GM18505 (cell line): Measurements from ENCODE around the gene MOB3A.

Experiments
- ATAC-seq: cut with Tn5 transposase; IDR thresholded peaks from one replicate; pipeline ENCODE4 v1.9.1; 2021; ENCODE audit not compliant: unreplicated experiment
- POLR2A ChIP-seq: IDR thresholded peaks from 4 replicates; pipeline ENCODE4 v1.6.1; 2011; ENCODE audit warnings: borderline replicate concordance; ENCODE audit not compliant: insufficient read depth, insufficient read length; ENCODE audit errors: extremely low read depth

Gene MOB3A

DNA sequence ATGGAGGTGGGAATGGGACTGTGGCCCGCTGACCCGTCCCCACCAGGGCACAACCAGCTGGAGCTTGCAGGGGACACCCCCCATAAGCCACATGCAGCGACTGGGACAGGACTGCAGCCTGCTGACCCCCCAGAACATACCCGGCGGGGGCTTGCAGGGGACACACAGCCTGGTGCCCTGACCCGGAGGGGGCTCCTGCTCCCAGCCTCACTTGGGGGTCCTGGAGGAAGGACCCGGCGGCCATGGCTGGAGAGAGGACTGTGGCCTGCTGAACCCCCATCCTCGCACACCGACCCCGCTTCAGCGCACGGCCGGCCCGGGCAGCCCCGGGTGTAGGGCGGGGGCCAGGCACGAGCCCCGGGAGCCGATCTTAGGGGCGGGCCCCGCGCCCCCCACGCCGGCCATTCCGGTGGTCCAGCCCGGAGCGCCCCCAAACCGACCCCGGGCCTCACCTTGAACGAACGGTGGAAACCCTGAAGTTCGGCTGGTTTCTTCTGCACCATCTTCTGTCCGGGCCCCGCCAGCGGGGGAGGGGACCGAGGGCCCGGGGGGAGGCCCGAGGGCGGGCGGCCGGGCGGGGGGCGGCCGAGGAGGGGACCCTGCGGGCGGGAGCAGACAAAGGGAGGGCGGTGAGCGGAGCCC is 45.7 kb downstream of the MOB3A start:
- peak; percentile 3 for ATAC-seq
- no peak for TF ChIP-seq POLR2A

DNA sequence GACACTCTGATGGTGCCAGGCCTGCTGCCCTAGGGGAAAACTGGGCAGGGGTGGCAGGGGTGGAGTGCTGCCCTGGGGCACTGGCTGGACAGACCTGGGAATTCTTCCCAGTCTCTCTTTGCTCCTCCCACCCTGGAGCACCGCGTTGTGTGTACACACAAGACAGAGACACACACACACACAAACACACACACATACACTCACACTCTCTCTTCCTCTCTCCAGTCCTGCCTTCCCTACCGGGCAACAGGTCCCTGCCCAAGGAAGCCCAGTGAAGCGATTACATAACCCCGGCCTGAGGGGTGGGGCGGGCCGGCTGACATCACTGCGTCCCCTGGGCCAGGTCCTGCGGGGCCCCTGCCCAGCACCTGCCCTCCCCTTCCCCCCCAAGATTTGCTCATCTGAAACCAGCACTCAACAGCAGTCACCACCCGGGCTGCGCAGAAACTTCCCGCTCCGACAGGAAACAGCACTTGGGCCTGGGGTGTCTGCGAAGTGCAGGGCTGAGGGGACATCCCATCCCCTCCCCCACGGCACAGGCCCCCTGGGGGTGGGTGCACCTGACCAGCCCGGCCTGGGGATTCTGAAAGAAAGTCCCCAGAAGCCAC is 46.3 kb downstream of the MOB3A start:
- ATAC-seq = no peak
- no peak for TF ChIP-seq POLR2A

DNA sequence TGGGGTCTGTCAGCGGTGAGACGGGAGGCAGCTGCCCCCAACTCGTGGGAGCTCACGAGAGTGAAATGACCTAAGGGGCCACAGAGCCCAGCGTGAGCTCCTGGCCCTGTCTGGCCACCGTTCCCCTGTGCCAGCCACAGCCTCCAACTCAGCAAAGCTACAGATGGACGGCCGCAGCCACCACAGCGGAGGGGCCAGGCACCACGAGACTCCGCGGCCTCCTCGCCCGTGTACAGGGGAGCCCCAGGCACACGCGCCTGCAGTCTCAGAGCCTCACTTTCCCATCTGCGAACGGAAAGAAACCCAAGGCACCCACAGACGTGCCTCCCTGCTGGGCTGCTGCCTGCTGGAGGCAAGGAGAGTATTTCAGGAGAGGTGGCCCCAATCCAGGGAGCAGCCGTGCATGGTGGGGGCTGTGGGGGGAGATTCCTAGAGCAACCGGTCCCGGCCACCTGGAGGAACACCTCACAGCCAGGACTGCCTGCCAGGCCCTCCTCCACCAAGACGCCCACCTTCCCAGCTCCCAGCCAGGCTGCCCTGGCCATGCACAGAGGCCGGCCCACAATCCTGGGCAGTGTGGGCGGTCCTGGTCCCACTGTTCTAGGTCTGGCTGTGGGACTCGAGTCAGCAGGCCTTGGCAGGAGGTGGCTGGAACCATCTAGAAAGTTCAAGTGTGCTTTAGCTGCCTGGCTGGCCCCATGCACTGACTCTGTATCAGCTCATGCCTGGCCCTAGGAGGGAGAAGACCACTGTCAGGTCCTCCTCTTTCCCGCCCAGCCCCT is 47.0 kb downstream of the MOB3A start:
- no peak for TF ChIP-seq POLR2A

DNA sequence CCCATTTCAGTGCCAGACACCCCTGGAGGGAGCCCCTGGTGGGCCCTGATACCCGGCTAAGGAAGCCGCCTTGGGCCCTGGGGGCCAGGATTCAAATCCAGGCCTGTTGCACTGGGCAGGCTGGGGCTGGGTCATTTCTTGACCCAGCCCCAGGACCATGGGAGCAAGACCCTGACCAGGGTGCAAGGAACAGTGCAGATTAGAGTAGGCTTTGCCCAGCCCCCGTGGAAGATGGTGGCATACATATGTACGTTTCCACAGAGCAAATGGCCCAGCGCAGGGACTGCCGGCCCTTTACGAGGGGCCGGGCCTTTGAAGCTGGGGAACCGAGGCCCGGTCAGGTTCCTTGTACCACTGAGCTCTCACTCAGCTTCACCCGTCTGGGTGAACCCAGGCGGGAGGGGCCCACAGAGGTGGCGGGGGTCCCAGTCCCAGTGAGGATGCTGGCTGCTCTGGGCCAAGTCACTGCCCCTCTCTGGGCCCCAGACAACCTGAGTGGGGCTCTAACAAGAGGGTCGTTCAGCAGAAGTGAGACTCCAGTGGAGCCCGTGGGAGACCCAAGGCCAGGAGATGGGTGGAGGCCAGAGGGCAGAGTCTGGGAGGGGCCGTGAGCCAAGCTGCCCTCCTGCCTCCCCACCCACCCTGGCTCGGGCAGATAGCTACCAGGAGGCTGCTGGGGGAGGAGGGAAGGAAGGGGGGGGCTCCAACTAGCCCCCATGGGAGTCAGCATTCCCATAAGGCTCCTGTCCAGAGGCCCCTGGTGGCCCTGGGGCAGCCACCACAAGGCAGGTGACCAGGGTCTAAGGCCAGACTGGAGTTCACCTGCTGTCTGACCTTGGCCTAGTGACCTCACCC is 47.8 kb downstream of the MOB3A start:
- TF ChIP-seq POLR2A = no peak
- no peak for ATAC-seq

More for the DNA sequence above, 47.0 kb downstream of the MOB3A start:
- no peak for ATAC-seq

DNA sequence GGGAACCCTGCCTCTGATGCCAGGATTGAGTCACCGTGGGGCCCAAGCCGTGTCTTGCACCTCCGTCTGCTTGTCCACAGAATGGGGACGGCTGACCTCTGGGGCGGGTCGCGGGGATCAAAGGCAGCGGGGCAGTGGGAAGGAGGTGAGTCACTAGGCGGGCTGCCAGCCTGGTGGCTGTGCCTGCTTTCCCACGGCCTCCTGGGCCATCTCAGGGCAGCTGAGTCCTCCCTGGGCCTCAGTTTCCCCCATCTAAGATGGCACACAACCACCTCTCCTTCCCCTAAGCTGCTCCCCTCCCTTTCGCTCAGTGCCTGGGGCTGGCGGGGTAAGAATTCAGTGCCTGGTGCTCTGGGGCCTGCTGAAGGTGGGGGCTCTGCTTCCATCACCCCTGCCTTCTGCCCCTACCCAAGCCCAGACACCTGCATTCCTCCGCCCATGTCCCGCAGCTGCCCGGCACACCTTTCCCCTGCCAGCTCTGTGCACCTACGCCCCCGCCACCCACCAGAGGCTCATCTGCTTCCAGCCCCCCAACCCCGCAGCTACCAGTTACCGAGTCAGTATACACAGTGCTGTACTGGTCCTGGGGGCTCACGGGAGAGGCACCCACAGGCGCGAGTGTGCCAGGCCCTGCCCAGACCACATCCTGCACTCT is 48.5 kb downstream of the MOB3A start:
- peak; percentile 40 for TF ChIP-seq POLR2A
- no peak for ATAC-seq

GRCh38 chr19:2047076-2047448 is 49.1 kb downstream of the MOB3A start:
- ATAC-seq = no peak
- no peak for TF ChIP-seq POLR2A

DNA sequence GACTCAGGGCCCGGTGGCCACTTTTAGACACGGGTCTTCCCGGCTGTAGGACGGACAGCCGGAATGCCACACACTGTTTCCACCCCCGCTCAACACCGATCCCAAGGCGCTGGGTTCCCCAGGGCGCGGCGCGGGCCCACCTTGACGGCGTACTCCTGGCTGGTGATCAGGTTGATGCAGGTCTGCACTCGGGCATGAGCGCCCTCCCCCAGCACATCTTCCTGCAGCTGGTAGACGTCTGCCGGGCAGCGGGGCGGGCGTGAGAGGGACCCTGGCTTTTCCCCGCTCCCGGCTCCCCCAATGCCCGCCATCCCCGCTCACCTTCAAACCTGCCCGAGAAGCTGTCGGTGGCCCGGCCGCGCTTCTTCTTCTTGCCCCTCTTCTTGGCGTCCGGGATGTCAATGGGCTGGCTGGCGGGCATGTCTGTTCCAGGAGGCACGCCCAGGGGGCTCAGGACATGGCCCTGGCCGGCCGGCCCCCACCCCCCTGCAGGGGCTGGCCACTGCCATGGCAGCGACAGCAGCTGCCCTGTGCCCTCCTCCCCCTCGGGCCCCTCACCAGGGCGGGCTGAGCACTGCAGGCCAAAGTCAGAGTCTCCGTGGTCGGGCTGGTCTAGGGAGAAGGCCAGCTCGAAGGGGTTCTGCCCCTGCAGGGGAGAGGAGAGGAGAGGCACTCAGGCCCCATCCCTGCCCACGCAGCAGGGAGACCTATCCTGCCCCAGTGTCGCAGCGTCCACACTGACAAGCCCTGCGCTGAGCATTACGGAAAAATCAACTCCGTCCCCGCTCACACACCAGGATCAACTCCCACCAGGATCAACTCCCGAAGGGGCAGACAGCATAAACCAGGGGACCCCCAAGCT is 49.8 kb downstream of the MOB3A start:
- no peak for ATAC-seq
- no peak for TF ChIP-seq POLR2A

- no peak for ATAC-seq
- TF ChIP-seq POLR2A = no peak
Measured at GRCh38 chr19:2045501-2046045, 50.6 kb downstream of the MOB3A start.

- TF ChIP-seq POLR2A = peak; percentile 14
- ATAC-seq = no peak
Measured at GRCh38 chr19:2044709-2045500, 51.2 kb downstream of the MOB3A start.

GRCh38 chr19:2043961-2044708 is 52.0 kb downstream of the MOB3A start:
- no peak for TF ChIP-seq POLR2A
- no peak for ATAC-seq
